ENCODE data around the gene SLFN11.

Gene SLFN11

GRCh38 chr17:35345926-35346771 is 27.3 kb downstream of the SLFN11 start:
- peaks cover 13% of the 10 kb centered on the region for H3K9me3 Mint-ChIP-seq
- H3K36me3 Mint-ChIP-seq (ENCODE audit: low read depth) = no peaks in the 10 kb centered on the region
- H3K27ac Mint-ChIP-seq = no peak overlapping the region
- no peak for TF ChIP-seq CTCF (IDR thresholded peaks at IDR 0.05; ENCODE audit: unreplicated experiment in 3 of 3)
- H3K4me3 Mint-ChIP-seq = peak overlapping the region; percentile 71 to 80 (median 75)
- H3K27me3 Mint-ChIP-seq (ENCODE audit: low read depth) = peaks cover 82% of the 10 kb centered on the region
- no peaks in the 10 kb centered on the region for H3K4me1 Mint-ChIP-seq

- peak overlapping the region; percentile 69 to 80 (median 75) for H3K4me3 Mint-ChIP-seq
- peaks cover 75% of the 10 kb centered on the region for H3K27me3 Mint-ChIP-seq (ENCODE audit: low read depth)
- no peaks in the 10 kb centered on the region for H3K4me1 Mint-ChIP-seq
- no peak for TF ChIP-seq CTCF (IDR thresholded peaks at IDR 0.05; ENCODE audit: unreplicated experiment in 3 of 3)
- no peak overlapping the region for H3K27ac Mint-ChIP-seq
- peaks cover 14% of the 10 kb centered on the region for H3K9me3 Mint-ChIP-seq
- H3K36me3 Mint-ChIP-seq (ENCODE audit: low read depth) = no peaks in the 10 kb centered on the region
Measured at GRCh38 chr17:35345445-35345925, 27.9 kb downstream of the SLFN11 start.

- H3K36me3 Mint-ChIP-seq (ENCODE audit: low read depth) = no peaks in the 10 kb centered on the region
Measured at GRCh38 chr17:35344262-35344661, 29.2 kb downstream of the SLFN11 start.

GRCh38 chr17:35342276-35342675 is 31.1 kb downstream of the SLFN11 start:
- H3K4me3 Mint-ChIP-seq = no peak overlapping the region
- no peaks in the 10 kb centered on the region for H3K36me3 Mint-ChIP-seq (ENCODE audit: low read depth)
- peaks cover 53% of the 10 kb centered on the region for H3K27me3 Mint-ChIP-seq (ENCODE audit: low read depth)
- H3K27ac Mint-ChIP-seq = no peak overlapping the region
- no peaks in the 10 kb centered on the region for H3K4me1 Mint-ChIP-seq
- H3K9me3 Mint-ChIP-seq = peaks cover 13% of the 10 kb centered on the region
- TF ChIP-seq CTCF (IDR thresholded peaks at IDR 0.05; ENCODE audit: unreplicated experiment in 3 of 3) = no peak

More at GRCh38 chr17:35344262-35344661, 29.2 kb downstream of the SLFN11 start:
- H3K4me3 Mint-ChIP-seq = no peak overlapping the region
- H3K27ac Mint-ChIP-seq = no peak overlapping the region
- no peak for TF ChIP-seq CTCF (IDR thresholded peaks at IDR 0.05; ENCODE audit: unreplicated experiment in 3 of 3)
- H3K27me3 Mint-ChIP-seq (ENCODE audit: low read depth) = peaks cover 69% of the 10 kb centered on the region
- no peaks in the 10 kb centered on the region for H3K4me1 Mint-ChIP-seq
- peaks cover 16% of the 10 kb centered on the region for H3K9me3 Mint-ChIP-seq

- Mint-ChIP-seq H3K27ac (no peak overlapping the region), H3K36me3 (ENCODE audit: low read depth) (no peaks in the 10 kb centered on the region), H3K4me1 (no peaks in the 10 kb centered on the region), H3K27me3 (ENCODE audit: low read depth) (peaks cover 46% of the 10 kb centered on the region), H3K4me3 (no peak overlapping the region), H3K9me3 (peaks cover 13% of the 10 kb centered on the region)
- TF ChIP-seq CTCF (IDR thresholded peaks at IDR 0.05; ENCODE audit: unreplicated experiment in 3 of 3) = no peak
Measured at GRCh38 chr17:35341411-35341992, 31.9 kb downstream of the SLFN11 start.
